GM18907 (cell line): ENCODE results near the gene BRD2.

ENCODE experiments used
- ATAC-seq: cut with Tn5 transposase; IDR thresholded peaks from one replicate; pipeline ENCODE4 v1.9.1; 2021; ENCODE audit warnings: mild to moderate bottlenecking, moderate library complexity; ENCODE audit not compliant: unreplicated experiment

BRD2 gene

GRCh38 chr6:32971242-32971580 lies 2.8 kb downstream of the BRD2 start:
- ATAC-seq, result no peak

DNA sequence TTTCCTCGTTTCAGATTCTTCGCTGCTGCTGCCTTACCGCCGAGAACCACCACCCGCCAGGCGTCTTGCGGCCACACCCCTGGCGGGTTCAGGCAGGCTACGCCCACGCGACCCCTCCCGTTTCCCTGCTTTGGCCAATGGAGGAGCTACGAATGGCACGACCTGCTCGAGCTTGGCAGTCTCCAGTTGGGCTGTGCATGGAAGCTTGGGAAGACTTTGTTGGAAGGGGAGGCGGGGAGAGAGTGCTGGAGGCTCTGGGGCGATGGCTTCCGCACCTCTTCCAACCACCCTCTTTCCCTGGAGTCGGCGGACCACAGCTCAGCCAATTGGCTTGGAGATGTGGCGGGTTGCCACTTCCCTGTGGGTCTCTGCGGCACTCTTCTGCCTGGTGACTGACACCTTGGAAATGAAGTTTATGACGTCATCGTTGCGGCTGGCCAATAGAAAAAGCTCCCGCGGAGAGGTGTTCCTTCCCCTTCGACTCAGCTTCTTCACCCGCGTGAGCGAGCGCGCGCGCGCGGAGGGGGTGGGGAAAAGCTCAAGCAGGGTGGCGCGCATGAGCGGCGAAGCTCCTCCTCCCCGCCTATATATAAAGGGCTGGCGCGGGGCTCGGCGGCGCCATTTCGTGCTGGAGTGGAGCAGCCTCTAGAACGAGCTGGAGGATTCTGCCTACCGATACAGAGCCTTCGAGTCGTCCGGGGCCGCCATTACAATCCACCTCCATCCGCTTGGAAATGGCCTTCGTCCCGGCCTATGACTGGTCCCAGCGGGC lies 3.4 kb downstream of the BRD2 start:
- ATAC-seq, result peak; percentile 47

- no peak for ATAC-seq
These were observed 4.2 kb downstream of the BRD2 start for GRCh38 chr6:32972353-32973143.

DNA sequence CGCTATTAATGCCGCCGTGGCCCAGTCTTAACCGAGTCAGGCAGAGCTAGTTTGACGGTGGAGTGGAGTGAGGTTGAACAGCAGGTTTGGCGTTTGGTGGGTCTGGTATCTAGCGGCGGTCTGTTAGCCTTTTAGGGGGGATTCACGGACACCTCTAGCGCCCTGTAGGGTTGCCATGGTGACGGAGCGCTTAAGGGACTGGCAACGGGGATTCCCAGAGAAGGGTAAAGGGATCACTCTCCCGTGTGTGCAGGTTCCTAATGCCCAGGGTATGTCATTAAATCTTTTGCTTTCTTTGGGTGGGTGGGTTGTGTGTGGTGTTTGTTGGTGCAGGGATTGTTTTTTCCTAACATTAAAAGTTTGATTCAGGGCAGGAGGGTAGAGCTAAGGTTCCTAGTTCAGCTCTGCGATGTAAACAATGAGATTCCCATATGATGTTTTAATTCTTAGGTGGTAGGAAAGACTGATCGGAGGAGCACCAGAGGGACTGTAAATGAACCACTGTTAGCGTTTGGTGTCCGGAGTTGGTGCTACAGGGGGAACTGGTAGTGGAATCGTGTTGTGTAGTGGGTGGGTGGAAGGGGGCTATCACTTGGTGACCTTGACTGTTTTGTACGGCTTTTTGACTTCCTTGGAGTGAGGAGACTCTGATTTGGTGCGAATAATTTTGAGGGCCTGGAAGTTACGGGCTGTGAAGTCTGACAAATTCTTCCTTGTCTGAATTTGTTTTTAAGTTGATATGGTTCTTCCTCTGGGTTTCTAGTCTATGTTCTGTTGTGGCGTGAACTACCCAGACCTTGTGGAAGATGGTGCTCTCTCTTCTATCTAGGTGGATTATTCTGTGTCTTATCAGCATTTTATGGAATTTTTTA lies 5.0 kb downstream of the BRD2 start:
- ATAC-seq, result no peak

- ATAC-seq, result no peak
These were observed 5.6 kb downstream of the BRD2 start for GRCh38 chr6:32974016-32974333.

- no peak for ATAC-seq
These were observed 6.3 kb downstream of the BRD2 start for GRCh38 chr6:32974541-32975308.

- ATAC-seq, result no peak
These were observed 7.5 kb downstream of the BRD2 start for GRCh38 chr6:32975886-32976285.

DNA sequence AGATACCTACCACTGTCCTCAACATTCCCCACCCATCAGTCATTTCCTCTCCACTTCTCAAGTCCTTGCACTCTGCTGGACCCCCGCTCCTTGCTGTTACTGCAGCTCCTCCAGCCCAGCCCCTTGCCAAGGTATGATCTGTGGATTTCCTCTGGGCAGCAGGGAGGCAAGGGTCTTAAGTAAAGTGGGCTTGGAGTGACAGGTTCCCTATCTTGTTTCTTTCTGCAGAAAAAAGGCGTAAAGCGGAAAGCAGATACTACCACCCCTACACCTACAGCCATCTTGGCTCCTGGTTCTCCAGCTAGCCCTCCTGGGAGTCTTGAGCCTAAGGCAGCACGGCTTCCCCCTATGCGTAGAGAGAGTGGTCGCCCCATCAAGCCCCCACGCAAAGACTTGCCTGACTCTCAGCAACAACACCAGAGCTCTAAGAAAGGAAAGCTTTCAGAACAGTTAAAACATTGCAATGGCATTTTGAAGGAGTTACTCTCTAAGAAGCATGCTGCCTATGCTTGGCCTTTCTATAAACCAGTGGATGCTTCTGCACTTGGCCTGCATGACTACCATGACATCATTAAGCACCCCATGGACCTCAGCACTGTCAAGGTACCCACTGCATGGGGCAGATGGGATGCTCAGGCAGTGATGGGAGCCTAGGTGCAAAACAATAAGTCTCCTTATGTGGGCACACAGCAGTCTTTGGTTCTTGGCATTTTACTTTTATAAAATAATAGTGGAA lies 8.1 kb downstream of the BRD2 start:
- no peak for ATAC-seq

GRCh38 chr6:32977272-32977952 lies 9.0 kb downstream of the BRD2 start:
- ATAC-seq, result no peak

DNA sequence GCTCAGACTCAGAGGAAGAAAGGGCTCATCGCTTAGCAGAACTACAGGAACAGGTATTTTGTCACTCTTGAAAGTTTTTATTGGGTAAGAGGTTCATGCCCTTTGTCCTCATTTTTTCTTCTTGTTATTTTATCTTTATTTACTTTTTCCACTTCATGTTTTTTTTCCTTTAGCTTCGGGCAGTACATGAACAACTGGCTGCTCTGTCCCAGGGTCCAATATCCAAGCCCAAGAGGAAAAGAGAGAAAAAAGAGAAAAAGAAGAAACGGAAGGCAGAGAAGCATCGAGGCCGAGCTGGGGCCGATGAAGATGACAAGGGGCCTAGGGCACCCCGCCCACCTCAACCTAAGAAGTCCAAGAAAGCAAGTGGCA lies 9.5 kb downstream of the BRD2 start:
- ATAC-seq, result no peak

DNA sequence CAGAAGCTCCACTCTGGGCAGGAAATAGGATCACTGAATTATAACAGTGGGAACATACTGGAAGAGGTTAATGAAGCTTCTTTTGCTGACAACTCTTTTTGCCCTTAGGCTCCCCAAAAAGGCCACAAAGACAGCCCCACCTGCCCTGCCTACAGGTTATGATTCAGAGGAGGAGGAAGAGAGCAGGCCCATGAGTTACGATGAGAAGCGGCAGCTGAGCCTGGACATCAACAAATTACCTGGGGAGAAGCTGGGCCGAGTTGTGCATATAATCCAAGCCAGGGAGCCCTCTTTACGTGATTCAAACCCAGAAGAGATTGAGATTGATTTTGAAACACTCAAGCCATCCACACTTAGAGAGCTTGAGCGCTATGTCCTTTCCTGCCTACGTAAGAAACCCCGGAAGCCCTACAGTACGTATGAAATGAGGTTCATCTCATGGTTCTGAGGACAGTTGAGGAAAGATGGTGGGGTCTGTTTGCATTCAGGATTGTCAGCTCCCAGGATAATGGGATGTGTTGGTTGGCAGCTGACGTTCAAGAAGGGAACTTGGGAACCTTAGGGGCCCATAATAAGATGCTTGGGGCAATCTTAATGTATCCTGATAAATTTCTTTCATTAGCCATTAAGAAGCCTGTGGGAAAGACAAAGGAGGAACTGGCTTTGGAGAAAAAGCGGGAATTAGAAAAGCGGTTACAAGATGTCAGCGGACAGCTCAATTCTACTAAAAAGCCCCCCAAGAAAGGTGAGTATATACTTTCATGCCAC lies 11.5 kb downstream of the BRD2 start:
- ATAC-seq, result no peak

GRCh38 chr6:32980488-32981038 lies 12.2 kb downstream of the BRD2 start:
- ATAC-seq, result no peak

- no peak for ATAC-seq
These were observed 13.8 kb downstream of the BRD2 start for GRCh38 chr6:32982084-32982701.

- no peak for ATAC-seq
These were observed 14.5 kb downstream of the BRD2 start for GRCh38 chr6:32982702-32983492.

DNA sequence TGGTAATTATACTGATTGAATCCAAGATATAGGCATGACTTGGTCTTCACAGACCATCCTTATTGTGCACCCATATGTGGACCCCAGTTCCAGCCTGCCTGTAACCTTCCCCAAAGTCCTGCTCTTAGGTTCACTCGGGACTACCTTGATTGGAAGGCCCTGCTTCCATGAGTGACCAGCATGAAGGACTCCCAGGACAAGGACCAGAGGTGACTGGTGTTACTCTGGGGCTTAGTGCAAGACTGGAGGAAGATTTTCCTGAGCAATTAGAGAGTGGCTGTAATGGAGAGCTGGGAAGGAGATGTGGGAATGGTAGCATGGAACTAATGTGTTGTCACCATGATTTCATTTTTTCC lies 15.1 kb downstream of the BRD2 start:
- no peak for ATAC-seq

DNA sequence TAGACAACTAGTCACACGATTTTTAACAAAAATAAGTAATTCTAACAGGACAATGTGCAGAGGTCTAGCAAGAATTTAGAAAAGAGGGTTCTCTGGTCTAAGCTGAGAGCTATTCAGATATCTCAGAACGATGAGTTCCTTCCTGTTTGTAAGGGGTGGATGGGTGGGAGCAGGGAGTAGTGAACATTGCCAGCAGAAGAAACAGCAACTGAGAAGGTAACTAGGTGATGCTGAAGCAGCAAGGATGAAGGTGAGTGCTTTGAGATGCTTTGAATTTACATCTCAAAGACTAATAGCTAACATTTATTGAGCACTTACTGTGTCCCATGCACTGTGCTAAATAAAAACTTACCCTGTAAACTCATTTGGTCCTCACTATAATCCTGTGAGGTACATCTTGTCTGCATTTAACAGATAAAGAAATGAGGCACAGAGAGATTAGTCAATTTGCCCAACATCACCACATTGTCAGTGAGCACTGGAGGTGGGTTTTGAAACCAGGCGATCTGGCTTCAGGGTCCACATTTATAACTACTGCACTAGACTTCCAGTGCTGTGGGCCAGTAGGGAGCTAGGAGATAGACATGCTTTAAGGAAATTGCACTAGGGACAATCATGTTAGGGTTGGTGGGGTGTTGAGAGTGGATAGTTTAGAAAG lies 15.7 kb downstream of the BRD2 start:
- ATAC-seq, result peak; percentile 21
